Brain microvascular endothelial cell (primary cell): Measurements from ENCODE around the gene UBASH3A.

Experiments
- DNase-seq: peaks from one replicate; pipeline ENCODE4 v3.0.0-alpha.2; 2020
- H3K27ac ChIP-seq: fragments of 250-450 bp; sonication (Bioruptor Pico); 2 replicates; pipeline ENCODE4 v1.5.1; 2020; ENCODE audit warnings: mild to moderate bottlenecking, moderate library complexity
- H3K27me3 ChIP-seq: fragments of 250-450 bp; sonication (Bioruptor Pico); replicated peaks from 2 replicates; pipeline ENCODE4 v1.5.1; 2020; ENCODE audit warnings: mild to moderate bottlenecking
- H3K36me3 ChIP-seq: fragments of 250-450 bp; sonication (Bioruptor Pico); replicated peaks from 2 replicates; pipeline ENCODE4 v1.5.1; 2020; ENCODE audit warnings: mild to moderate bottlenecking
- H3K4me3 ChIP-seq: 2 replicates; pipeline ENCODE4 v1.5.1; 2011; ENCODE audit warnings: low read depth, mild to moderate bottlenecking, control low read depth, low read length, moderate library complexity
- CTCF ChIP-seq: IDR thresholded peaks from 2 replicates; pipeline ENCODE4 v1.5.1; 2011; ENCODE audit warnings: low read depth, mild to moderate bottlenecking, moderate library complexity, low read length, control low read depth, inconsistent platforms; ENCODE audit errors: missing control alignments
- in situ Hi-C: cut with HindIII; loops from 2 replicates; pipeline ENCODE4 v1.10.0; 2017; ENCODE audit warnings: low sequenced_read_pairs, low pct_ligation_motif_present

The UBASH3A gene

DNA sequence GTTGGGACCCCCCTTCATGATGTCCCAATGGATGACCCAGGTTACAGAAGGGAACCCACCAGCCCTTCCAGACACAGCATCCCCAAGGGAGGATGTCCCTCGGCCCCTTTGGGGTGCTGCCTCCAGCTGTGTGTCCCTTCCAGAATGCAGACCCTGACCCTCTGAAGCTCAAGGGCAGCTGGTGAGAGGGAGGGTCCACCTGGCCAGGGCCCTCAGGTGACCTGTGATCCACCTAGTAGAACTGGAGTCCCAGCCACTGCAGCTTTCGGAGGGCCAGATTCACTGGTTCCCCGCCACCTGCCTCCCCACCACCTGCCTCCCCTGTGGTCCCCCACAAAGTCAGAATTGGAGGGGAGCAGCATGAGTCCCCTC, 27.8 kb upstream of the UBASH3A start:
- Histone ChIP-seq H3K27me3 (no peaks in the 10 kb centered on the region), H3K4me3 (no peak overlapping the region), H3K36me3 (no peaks in the 10 kb centered on the region), H3K27ac (no peak overlapping the region)
- TF ChIP-seq CTCF = no peak
- in situ Hi-C loops = no loop called here
- DNase-seq = no peak

- in situ Hi-C loops = no loop called here
- DNase-seq = no peak
These were observed 27.2 kb upstream of the UBASH3A start for GRCh38 chr21:42376338-42376982.

GRCh38 chr21:42377211-42377950, 26.3 kb upstream of the UBASH3A start:
- TF ChIP-seq CTCF = no peak

More at GRCh38 chr21:42376338-42376982, 27.2 kb upstream of the UBASH3A start:
- no peak overlapping the region for H3K27ac ChIP-seq
- H3K4me3 ChIP-seq = no peak overlapping the region
- no peak for TF ChIP-seq CTCF
- H3K36me3 ChIP-seq = no peaks in the 10 kb centered on the region
- no peaks in the 10 kb centered on the region for H3K27me3 ChIP-seq

DNA sequence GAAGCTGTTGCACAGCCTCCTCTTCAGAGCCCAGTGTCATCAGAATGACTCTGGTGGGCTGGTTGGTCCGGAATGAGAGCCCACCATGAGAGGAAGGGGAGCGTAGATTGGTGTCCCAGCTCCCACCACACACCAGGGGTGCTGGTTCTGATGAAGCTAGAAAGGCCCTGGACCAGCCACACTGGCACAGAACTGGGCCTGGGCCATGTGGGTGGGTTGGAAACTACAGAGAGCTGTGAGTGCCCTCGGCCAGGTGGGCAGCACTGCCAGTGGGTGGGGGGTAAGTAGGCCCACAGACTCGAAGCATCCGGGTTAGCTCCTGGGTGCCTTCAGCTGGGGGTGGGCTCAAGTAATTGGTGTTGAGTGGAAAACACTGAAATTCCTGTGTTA, 25.8 kb upstream of the UBASH3A start:
- no peak for TF ChIP-seq CTCF
- in situ Hi-C loops = no loop called here
- H3K4me3 ChIP-seq = no peak overlapping the region
- DNase-seq = no peak
- no peak overlapping the region for H3K27ac ChIP-seq
- no peaks in the 10 kb centered on the region for H3K36me3 ChIP-seq
- H3K27me3 ChIP-seq = no peaks in the 10 kb centered on the region

More at GRCh38 chr21:42377211-42377950, 26.3 kb upstream of the UBASH3A start:
- no peaks in the 10 kb centered on the region for H3K36me3 ChIP-seq
- no peak overlapping the region for H3K27ac ChIP-seq
- H3K4me3 ChIP-seq = no peak overlapping the region
- no peak for DNase-seq
- in situ Hi-C loops = no loop called here
- H3K27me3 ChIP-seq = no peaks in the 10 kb centered on the region

DNA sequence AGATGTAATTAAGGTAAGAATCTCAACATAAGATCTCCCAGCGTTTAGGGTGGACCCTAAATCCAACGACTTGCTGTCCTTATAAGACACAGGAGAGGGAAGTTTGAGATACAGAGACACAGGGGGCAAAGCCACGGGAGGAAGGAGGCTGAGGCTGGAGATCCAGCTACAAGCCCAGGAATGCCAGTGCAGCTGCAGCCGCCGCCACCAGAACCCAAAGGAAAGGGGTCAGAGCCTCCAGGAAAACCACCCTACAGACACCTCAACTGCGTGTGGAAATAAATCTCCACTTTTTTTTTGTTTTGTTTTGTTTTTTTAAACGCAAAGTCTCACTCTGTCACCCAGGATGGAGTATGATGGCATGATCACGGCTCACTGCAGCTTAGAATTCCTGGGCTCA, 25.3 kb upstream of the UBASH3A start:
- TF ChIP-seq CTCF = no peak
- no peaks in the 10 kb centered on the region for H3K36me3 ChIP-seq
- DNase-seq = no peak
- no peak overlapping the region for H3K4me3 ChIP-seq
- no peak overlapping the region for H3K27ac ChIP-seq
- in situ Hi-C loops = no loop called here
- H3K27me3 ChIP-seq = no peaks in the 10 kb centered on the region
